Subcutaneous abdominal adipose tissue (tissue), 5 donors: ENCODE measurements around the gene PDE6H.

Experiments
- H3K27ac ChIP-seq: one replicate; pipeline ENCODE4 v1.7.0; 2013; ENCODE audit warnings: low read depth, mild to moderate bottlenecking, inconsistent platforms, low read length, moderate library complexity
- H3K27me3 ChIP-seq, 5 donors: one replicate each; pipeline ENCODE4 v1.7.0; 2013; ENCODE audit warnings: low read length in 5 of 5, inconsistent platforms in 1 of 5; ENCODE audit not compliant: control insufficient read depth in 5 of 5, insufficient read depth in 4 of 5
- H3K36me3 ChIP-seq, 5 donors: one replicate each; pipeline ENCODE4 v1.7.0; 2013; ENCODE audit warnings: low read length in 5 of 5; ENCODE audit not compliant: control insufficient read depth in 5 of 5, insufficient read depth in 5 of 5
- H3K4me1 ChIP-seq, 5 donors: one replicate each; pipeline ENCODE4 v1.7.0; 2013; ENCODE audit warnings: low read length in 5 of 5, mild to moderate bottlenecking in 3 of 5, moderate library complexity in 1 of 5; ENCODE audit not compliant: control insufficient read depth in 5 of 5, insufficient read depth in 5 of 5
- H3K4me3 ChIP-seq, 5 donors: one replicate each; pipeline ENCODE4 v1.7.0; 2013; ENCODE audit warnings: low read length in 5 of 5, low read depth in 1 of 5
- H3K9ac ChIP-seq, 5 donors: one replicate each; pipeline ENCODE4 v1.7.0; 2013; ENCODE audit warnings: low read length in 5 of 5, mild to moderate bottlenecking in 4 of 5, moderate library complexity in 3 of 5
- H3K9me3 ChIP-seq, 5 donors: one replicate each; pipeline ENCODE4 v1.7.0; 2013; ENCODE audit warnings: low read length in 5 of 5; ENCODE audit not compliant: control insufficient read depth in 5 of 5
- donor health status: healthy.
- donor health status: healthy.
- donor health status: healthy.
- donor health status: healthy.
- donor health status: healthy.

PDE6H gene

GRCh38 chr12:14964406-14964805 is 8.4 kb upstream of the PDE6H start:
- Histone ChIP-seq H3K4me1 (peaks cover 0 to 31% (median 12%) of the 10 kb centered on the region in 5 donors), H3K9ac (no peak overlapping the region), H3K4me3 (no peak overlapping the region), H3K27me3 (peaks cover 0 to 2% (median 0%) of the 10 kb centered on the region in 5 donors), H3K27ac (no peak overlapping the region), H3K36me3 (no peaks in the 10 kb centered on the region), H3K9me3 (no peaks in the 10 kb centered on the region)

- Histone ChIP-seq H3K9ac (no peak overlapping the region), H3K27ac (no peak overlapping the region)
Measured at GRCh38 chr12:14965221-14965620, 7.6 kb upstream of the PDE6H start.

DNA sequence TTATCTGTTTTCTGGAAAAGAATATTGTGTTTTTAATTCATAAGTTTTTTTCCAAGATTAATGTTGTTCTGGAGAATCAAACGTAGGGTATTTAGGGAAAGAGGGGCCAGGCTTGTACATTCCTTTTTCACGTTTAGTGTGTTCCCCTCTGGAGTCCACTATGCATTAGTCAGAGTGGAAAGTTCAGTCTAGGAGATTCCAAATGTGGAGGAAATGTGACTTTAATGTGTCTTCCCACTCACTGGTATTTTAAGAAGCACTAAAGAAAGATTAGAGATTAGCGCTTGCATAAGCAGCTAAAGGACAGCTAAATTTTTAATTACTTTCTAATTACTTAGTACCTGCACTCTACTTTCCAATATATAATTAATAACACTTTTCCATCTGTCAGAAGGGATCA is 4.4 kb upstream of the PDE6H start:
- Histone ChIP-seq H3K9me3 (no peaks in the 10 kb centered on the region), H3K36me3 (no peaks in the 10 kb centered on the region), H3K9ac (no peak overlapping the region), H3K27ac (no peak overlapping the region), H3K4me1 (peaks cover 0 to 2% (median 0%) of the 10 kb centered on the region in 5 donors), H3K27me3 (no peaks in the 10 kb centered on the region), H3K4me3 (no peak overlapping the region)

More at GRCh38 chr12:14965221-14965620, 7.6 kb upstream of the PDE6H start:
- H3K9me3 ChIP-seq: no peaks in the 10 kb centered on the region
- H3K4me1 ChIP-seq: peaks cover 0 to 26% (median 10%) of the 10 kb centered on the region in 5 donors
- H3K27me3 ChIP-seq: peaks cover 0 to 2% (median 0%) of the 10 kb centered on the region in 5 donors
- H3K36me3 ChIP-seq: no peaks in the 10 kb centered on the region
- no peak overlapping the region for H3K4me3 ChIP-seq

DNA sequence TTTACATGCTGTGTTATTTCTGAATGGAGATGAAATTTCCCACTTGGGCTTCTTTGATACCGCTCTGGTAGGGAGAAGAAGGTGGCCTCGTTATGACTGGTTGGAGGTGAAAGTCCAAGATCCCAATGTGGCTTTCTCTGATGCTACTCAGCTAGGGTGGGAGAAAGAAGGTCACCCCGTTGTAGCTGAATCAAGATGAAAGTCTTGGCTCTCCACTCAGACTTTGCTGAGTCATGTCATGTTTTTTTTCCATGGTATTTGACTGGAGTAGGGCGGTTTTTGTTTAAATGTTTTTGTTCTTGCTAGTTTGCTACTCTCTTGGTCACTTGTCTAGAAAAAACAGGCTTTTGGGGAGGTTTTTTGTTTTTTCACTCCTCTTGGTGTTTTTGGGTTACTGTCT is 2.4 kb upstream of the PDE6H start:
- H3K36me3 ChIP-seq: no peaks in the 10 kb centered on the region
- H3K27ac ChIP-seq: no peak overlapping the region
- H3K9ac ChIP-seq: no peak overlapping the region
- H3K4me3 ChIP-seq: no peak overlapping the region
- no peaks in the 10 kb centered on the region for H3K9me3 ChIP-seq
- peaks cover 0 to 3% (median 0%) of the 10 kb centered on the region in 5 donors for H3K4me1 ChIP-seq
- no peaks in the 10 kb centered on the region for H3K27me3 ChIP-seq

DNA sequence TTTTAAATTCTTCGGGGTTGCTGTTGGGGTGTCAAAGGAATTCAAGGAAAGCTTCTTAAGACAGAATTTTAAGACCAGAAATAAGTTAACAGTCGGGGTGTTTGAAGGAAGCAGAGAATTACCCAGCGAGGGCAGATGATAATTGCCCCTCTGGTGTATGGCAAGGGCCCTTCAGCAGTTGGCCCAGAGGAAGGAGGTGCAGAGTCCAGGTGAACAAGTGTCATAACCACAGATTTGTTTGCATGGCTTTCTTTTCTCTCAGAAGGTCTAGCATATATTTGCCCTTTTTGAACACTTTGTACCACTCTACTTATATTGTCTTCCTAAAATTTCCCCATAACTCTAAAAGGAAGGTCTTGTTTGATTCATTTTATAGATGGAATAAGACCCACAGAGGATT is 1.8 kb downstream of the PDE6H start:
- H3K27me3 ChIP-seq: no peaks in the 10 kb centered on the region
- H3K9ac ChIP-seq: no peak overlapping the region
- no peaks in the 10 kb centered on the region for H3K9me3 ChIP-seq
- no peaks in the 10 kb centered on the region for H3K36me3 ChIP-seq
- H3K27ac ChIP-seq: no peak overlapping the region
- no peak overlapping the region for H3K4me3 ChIP-seq
- H3K4me1 ChIP-seq: peaks cover 0 to 4% (median 0%) of the 10 kb centered on the region in 5 donors

DNA sequence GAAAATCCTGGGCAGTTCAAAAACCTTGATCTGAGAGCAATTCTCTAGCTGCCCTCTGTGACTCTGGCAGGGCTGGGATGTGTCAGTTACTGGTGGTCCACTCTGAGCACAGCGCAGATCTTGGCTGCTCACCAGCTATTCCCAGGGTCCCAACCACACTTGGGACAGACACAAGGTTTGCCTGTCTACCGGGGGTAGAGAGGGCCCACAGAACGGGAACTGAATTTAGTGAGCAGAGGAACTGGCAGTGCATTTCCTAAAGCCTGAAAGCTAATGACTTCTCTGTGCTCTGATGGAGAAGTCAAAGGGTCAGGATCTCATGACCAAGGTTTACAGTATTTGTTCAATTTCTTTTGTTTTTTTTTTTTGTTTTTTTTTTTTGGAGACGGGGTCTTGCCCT is 2.6 kb downstream of the PDE6H start:
- H3K36me3 ChIP-seq: no peaks in the 10 kb centered on the region
- H3K27me3 ChIP-seq: no peaks in the 10 kb centered on the region
- H3K4me1 ChIP-seq: peaks cover 0 to 4% (median 0%) of the 10 kb centered on the region in 5 donors
- no peak overlapping the region for H3K9ac ChIP-seq
- H3K4me3 ChIP-seq: no peak overlapping the region
- no peak overlapping the region for H3K27ac ChIP-seq
- H3K9me3 ChIP-seq: no peaks in the 10 kb centered on the region

DNA sequence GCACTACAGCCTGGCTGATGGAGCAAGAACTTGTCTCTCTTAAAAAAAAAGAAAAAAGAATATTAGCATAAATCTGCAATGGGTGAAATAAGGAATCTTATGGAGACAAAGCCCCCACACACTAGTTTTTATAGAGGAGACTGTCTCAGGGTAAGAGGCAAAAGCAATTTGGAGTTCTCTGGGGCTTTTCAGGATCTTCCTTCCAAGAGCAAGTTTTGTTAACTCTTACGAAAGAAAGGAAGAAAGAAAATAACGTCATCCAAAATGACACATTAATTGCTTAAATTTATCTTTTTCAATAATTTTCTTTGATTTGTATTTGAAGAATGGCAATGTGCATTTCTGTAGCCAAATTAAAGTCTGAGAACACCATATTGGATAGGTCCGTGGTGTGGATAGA is 3.8 kb downstream of the PDE6H start:
- Histone ChIP-seq H3K9me3 (no peaks in the 10 kb centered on the region), H3K4me3 (no peak overlapping the region), H3K36me3 (no peaks in the 10 kb centered on the region), H3K27ac (no peak overlapping the region), H3K9ac (no peak overlapping the region), H3K4me1 (peaks cover 0 to 4% (median 0%) of the 10 kb centered on the region in 5 donors), H3K27me3 (no peaks in the 10 kb centered on the region)

DNA sequence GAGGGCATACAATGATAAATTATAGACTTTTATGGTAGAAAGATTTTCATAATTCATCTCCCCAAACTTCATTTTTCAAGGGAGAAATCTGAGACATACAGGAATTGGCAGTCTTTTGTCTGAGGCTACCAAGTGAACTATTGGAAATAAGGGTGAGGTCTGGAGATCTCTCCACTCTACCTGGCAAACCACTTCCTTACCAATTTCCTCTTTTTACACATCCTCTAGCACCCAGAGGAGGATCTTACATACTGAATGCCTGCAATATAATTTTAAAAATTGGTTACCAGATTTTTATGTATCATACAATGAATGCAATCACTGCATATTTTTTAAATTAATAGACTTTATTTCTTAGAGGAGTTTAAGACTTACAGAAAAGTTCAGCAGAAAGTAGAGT is 6.6 kb downstream of the PDE6H start:
- Histone ChIP-seq H3K36me3 (no peaks in the 10 kb centered on the region), H3K4me3 (no peak overlapping the region), H3K9me3 (no peaks in the 10 kb centered on the region), H3K27ac (no peak overlapping the region), H3K27me3 (no peaks in the 10 kb centered on the region), H3K9ac (no peak overlapping the region), H3K4me1 (peaks cover 0 to 16% (median 5%) of the 10 kb centered on the region in 5 donors)

DNA sequence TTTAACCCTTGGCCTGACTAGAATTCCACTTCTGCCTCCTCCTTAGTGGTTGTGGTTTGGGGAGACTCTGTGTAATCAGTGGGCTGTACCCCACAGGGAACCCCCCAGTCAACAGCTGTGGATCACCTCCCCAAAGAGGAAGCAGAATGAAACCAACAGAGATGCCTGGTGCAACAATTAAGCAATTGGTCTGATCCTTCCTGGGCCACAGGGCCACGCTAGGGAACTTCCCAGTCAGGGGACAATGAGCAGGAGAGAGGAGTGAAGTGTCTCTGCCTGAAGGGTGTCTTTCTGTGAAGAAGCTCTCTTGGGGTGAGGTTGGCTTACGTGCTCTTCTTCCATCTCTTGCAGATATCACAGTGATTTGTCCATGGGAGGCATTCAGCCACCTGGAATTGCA is 8.2 kb downstream of the PDE6H start:
- Histone ChIP-seq H3K36me3 (no peaks in the 10 kb centered on the region), H3K4me3 (no peak overlapping the region), H3K4me1 (peaks cover 0 to 23% (median 8%) of the 10 kb centered on the region in 5 donors), H3K9ac (no peak overlapping the region), H3K9me3 (no peaks in the 10 kb centered on the region), H3K27me3 (no peaks in the 10 kb centered on the region), H3K27ac (no peak overlapping the region)

GRCh38 chr12:14982562-14982961 is 9.7 kb downstream of the PDE6H start:
- H3K27me3 ChIP-seq: no peaks in the 10 kb centered on the region
- no peak overlapping the region for H3K4me3 ChIP-seq
- peaks cover 0 to 23% (median 8%) of the 10 kb centered on the region in 5 donors for H3K4me1 ChIP-seq
- no peak overlapping the region for H3K9ac ChIP-seq
- H3K27ac ChIP-seq: no peak overlapping the region
- H3K9me3 ChIP-seq: no peaks in the 10 kb centered on the region
- H3K36me3 ChIP-seq: no peaks in the 10 kb centered on the region

- Histone ChIP-seq H3K9ac (no peak overlapping the region), H3K27ac (no peak overlapping the region), H3K4me1 (peaks cover 0 to 23% (median 8%) of the 10 kb centered on the region in 5 donors), H3K9me3 (no peaks in the 10 kb centered on the region), H3K4me3 (no peak overlapping the region), H3K36me3 (no peaks in the 10 kb centered on the region), H3K27me3 (no peaks in the 10 kb centered on the region)
Measured at GRCh38 chr12:14982991-14983390, 10.1 kb downstream of the PDE6H start.
